Neural progenitor cell (in vitro differentiated cells): ENCODE measurements around the gene BCAP31.

Experiments used
- CTCF ChIP-seq: fragments of 200-600 bp; sonication (generic); IDR thresholded peaks from 2 replicates; pipeline ENCODE4 v1.5.1; 2017; ENCODE audit warnings: antibody characterized with exemption, mild to moderate bottlenecking
- EZH2 ChIP-seq: fragments of 200-600 bp; sonication (generic); IDR thresholded peaks from 2 replicates; pipeline ENCODE4 v1.6.1; 2017; ENCODE audit warnings: antibody characterized with exemption, mild to moderate bottlenecking, moderate library complexity

DNA sequence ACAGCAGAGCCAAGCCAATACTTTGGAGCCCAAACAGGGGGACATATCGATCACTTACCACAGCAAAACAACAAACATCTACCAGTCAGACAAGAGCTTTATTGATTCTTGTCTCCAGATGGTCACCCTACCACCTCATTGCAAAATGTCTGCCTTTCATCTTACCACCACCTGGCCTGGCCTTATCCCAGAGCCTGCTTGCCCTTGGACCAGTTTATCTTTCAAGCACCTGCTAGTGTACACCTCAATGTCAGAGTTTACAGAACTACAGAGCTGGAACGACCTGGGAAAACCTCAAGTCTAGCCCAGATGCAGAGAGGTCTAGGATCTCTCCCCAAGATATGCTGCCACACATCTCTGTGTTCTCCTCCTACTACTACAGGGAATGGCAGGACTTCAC lies 4.5 kb downstream of the BCAP31 start:
- no peak for TF ChIP-seq CTCF
- TF ChIP-seq EZH2 = no peak
